GM18867 (cell line): ENCODE measurements around the gene MED29.
A peak's percentile ranks its signal among the peaks of the same experiment; 100 is the strongest.

Experiments
- ATAC-seq: cut with Tn5 transposase; IDR thresholded peaks from one replicate; pipeline ENCODE4 v1.9.1; 2021; ENCODE audit warnings: mild to moderate bottlenecking, moderate library complexity; ENCODE audit not compliant: unreplicated experiment

MED29 gene, protein sequence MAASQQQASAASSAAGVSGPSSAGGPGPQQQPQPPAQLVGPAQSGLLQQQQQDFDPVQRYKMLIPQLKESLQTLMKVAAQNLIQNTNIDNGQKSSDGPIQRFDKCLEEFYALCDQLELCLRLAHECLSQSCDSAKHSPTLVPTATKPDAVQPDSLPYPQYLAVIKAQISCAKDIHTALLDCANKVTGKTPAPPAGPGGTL

GRCh38 chr19:39390751-39391437 is at the start of gene MED29, which contains the start of gene PAF1:
Gene MED29, plus strand, starts transcription at chr19:39391378. Its CDS starts 45 bp downstream, at chr19:39391423.
Gene PAF1, minus strand, starts transcription at chr19:39391106. Its CDS starts 242 bp downstream, at chr19:39390864.
- ATAC-seq: peak; percentile 92

DNA sequence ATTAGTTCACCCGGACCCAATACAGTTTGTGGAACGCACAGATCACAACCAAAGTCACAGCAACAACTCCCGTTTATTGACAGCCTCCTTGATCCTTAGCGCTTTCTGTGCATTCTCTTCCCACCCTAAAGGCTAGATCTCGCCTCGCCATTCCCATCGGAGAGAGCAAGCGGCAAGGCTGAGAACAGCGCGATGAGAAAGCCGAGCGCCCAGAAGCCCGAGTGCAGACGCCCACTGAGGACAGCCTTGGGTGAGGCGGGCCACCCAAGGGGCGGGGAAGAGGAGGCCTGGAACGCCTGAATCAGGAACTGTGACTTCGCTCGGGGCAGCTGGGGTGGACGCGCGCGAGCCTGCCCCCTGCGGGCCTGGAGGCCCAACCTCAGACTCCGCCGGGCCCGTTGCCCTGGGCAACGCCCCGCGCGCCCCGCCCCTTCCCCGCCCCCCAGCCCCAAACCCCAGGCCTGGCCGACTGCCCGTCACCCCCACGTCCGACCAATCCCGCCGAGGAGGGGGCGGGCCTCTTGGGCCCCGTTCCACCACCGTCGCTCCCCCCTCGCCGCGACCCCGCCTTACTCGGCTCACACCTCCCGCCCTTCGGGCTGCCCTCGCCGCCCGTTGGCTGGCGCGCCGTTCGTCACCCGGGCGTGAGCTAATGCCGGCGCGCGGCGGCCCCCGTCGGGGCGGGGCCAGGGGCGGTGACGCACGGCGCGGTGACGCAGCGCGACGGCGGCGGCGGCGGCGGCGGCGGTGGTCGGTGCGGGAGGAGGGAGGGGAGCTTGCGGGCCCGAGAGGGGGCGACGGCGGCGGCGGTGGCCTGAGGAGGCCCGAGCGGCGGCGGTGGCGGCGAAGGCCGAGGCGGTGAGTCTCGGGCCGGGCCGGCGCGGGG is 49.2 kb upstream of the MED29 start, which contains the start of gene SAMD4B:
SAMD4B (plus strand) TSS at position 703 of the 886 bp plus-strand sequence. CDS start 14,473 bp downstream, outside the sequence.
- peak; percentile 88 for ATAC-seq

DNA sequence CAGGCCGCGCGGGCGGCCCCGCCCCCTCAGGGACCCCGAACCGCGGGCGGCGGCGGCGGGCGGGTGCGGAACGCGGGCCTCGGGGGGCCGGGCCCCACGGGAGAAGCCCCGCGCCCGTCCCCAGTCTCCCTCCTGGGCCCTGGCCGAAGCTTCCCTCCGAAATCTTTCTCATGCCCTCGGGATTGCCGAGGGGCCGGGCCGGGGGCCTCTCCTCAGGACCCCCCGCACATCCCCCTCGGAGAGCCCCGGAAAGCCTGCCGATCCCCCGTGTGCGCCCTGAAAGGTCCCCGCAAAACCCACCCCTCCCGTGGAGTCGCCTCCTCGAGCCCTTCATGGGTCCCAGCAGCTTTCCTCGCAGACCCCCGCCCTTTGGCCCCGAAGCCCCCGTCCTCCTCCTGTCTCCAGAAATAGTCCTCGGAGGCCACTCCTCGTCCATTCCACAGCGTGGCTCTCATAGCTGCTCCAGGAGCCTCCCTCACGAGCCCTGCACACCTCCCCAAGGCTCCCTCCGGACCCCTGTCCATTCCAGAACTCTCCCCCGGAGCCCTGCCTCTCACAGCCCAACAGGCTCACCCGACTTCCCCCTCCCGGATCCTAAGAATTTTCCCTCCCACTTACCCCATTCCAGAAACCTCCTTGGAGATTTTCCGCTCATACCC is 48.4 kb upstream of the MED29 start:
- no peak for ATAC-seq

GRCh38 chr19:39345956-39346355 is 45.2 kb upstream of the MED29 start:
- ATAC-seq: no peak

GRCh38 chr19:39347332-39348164 is 43.6 kb upstream of the MED29 start:
- no peak for ATAC-seq

DNA sequence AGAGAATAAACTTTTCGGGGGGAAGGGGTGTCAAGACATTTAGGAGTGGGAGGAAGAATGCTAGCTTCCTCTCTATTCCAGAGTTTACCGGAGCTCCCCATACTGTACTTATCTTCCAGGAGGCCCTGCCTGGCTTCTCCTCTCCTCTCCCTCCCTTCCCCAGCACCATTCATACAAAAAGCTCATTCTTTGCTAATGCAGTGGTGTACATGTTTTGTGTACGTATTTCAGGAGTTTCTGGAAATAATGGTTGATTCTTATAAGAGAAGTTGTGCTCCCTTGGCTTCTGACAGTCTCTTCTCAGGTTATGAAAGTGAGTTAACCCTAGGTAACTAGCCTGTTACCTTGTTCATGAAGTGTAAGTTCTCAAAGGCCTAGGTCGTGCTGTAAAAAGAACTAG is 41.9 kb upstream of the MED29 start:
- no peak for ATAC-seq

- no peak for ATAC-seq
Observed at GRCh38 chr19:39350156-39350555, 41.0 kb upstream of the MED29 start.

- peak; percentile 71 for ATAC-seq
Observed at GRCh38 chr19:39351537-39352064, 39.6 kb upstream of the MED29 start.

DNA sequence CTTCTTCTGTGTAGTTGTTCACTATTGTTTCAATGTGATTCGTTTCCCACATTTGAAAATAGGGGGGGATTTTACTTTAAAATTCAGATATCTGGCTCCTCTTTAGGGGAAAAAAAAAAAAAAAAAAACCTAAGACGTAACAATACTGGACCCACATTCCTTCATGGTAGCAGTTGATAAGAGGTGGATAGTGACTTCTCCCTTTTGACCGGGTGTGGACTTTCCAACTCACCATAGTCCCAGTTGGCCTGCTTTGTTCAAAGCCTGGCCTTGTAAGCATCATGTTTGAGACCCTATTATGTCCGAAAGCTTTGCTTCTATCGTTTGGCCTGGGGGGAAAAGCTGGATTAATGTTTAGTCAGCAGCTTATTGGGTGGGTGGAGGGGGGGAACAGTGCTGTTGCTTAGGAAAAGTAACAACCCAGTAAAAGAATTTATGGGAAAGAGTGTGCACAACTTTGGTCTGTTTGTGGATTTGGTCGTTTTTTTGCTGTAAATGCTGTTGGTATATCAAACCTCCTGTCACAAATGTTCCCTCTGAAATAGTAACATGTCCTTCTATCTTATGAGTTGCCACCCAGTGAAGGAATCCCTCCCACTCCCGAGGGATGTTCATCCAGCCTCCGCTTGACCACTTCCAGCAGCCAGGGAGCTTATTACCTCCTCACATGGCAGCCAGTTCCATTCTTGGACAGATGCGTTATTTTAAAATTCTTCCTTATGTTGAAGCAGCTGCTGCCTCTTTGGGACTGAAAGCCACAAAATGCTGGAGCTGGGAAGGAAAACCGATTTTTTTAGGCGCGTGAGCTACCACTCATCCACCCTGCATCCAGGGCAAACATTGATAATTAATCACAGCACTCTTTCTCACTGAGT is 38.6 kb upstream of the MED29 start:
- ATAC-seq: no peak

GRCh38 chr19:39355253-39355652 is 35.9 kb upstream of the MED29 start:
- ATAC-seq: no peak

DNA sequence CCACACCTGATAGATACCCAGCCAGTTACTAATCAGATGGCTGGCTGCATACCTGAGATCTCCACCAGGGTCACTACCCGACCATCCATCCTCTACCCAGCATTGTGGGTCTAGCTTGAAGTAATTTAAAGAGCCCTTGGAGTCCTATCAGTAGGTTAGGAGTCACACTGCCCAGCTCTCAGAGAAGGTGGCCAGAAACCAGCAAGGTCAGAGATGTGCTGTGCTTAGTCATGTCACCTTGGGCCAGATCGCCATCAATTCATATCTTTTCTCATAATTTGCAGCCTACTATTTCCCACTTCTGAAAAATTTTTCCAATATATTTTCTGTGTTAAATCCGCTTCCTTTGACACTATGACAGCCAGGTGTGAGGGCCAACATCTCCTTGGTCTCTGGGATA is 35.1 kb upstream of the MED29 start:
- ATAC-seq: no peak

DNA sequence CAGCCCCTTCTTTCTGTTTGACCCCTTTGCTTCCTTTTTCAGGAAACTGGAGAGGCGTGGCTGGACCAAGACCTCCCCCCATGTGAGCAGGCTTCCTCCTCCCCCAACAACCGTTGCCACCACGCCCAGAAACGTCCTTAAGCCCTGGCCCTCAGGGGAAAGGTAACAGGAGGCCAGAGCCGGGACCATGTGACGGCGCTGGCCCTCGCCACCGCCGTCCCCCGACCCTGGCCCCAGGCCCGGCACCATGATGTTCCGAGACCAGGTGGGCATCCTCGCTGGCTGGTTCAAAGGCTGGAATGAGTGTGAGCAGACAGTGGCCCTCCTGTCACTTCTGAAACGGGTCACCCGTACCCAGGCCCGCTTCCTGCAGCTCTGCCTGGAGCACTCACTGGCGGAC is 34.5 kb upstream of the MED29 start:
- ATAC-seq: no peak

- no peak for ATAC-seq
Observed at GRCh38 chr19:39359026-39359425, 32.2 kb upstream of the MED29 start.

DNA sequence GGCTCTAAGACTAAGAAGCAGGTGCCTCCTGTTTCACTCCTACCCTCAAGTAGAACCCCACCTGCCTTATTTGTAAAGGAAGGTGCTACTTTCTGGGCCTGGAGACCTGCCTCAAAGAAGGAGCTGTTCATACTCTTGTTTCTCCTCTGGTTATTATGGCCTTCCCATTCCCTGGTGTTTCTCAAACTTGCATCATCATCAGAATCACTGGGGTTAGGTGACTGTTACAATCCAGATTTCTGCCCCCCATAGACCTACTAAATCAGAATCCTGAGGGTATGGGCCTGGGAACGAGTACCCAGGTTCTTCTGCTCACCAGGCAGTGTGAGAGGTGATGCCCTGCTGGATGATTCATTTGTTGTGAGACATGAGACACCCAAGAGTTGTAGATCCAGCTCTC is 30.6 kb upstream of the MED29 start:
- no peak for ATAC-seq

DNA sequence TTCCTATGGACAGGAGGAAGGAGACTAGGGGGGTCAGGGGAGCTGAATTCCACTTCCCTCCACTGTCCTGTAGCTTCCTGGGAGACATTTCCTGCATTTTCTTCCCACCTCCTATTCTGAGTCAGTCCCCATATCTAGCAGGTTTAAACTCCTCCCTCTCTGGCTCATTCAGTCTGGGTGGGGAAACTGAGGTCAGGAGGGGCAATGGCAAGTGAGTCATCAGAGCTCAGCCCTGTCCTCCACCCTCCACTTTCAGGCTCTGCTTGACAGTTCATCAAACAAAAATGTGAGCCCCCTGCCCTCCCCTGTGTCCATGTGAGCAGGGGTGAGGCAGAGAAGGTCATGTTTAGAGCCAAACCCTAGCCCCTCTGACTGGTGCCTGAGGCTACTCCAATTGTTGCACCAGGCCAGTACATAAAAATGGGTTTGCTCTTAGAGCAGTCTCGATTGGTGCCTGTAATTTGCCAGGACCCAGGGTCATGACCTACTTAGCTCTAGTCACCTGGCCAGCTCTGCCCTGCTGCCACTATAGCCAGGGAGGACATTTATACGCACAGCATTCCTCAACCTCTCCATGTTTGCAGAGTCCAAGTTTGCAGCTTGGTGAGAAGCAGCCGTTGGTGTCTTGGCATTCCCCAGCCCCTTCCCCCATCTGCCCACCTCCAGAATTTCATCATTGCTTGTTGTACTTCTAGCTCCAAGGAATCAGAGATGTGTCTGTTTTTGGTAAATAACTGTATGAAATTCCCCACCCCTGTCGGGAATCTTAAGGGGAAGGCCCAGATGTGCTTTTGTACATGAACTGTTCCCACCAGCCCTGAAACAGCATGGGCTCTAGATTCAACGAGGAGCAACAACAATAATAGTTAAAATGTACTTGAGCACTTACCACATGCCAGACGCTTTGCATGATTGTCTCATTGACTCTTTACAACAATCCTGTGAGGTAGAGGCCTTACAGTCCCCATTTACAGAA is 28.2 kb upstream of the MED29 start:
- ATAC-seq: no peak

DNA sequence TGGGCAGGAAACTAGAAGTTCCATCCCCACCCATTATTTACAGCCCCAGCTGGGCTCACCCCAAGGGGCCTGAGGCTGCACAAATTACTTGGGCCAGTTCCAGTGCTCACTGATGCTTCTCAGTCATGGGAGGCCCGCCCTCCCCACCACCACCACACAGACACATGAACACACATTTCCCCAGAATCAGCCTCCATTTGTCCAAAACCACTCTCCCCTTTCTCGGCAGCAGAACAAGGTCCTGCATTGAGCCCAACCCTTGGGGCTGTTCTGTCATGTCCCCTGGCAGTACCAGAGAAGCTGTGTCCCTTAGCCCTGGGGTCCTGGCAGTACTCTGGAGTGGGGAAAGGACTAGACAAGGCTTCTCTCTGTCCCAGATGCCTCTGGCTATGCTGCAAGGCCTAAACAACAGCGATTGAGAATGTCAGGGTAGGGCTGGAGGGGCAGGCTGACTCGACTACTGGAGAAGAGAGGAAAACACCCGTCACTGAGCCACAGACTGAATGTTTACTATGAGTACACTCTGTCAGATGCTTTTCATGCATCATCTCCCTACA is 27.2 kb upstream of the MED29 start:
- ATAC-seq: no peak

DNA sequence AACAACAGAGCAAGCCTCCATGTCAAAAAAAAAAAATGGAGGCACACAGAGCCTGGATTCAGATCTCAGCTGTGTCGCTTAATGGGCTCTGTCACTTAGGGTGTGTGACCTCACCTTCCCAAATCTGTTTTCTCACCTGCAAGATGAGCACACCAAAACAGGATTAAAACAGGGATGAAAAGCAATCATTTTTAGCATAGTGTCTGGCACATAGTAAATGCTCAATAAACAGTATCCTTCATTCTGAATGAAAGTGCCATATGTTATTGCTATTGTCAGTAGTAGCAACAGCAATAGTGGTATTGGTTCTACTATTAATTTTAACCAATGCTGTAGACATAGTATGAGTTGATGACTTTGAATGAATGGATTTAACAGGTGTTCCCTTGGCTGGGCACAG is 25.6 kb upstream of the MED29 start:
- ATAC-seq: no peak
